Activated CD4-positive, CD25-positive, alpha-beta regulatory T cell (primary cell): ENCODE results near the gene CHEK2.
"Not testable (repeated sequence)": the region's sequence is repeated elsewhere in the genome, so short reads cannot be mapped to it uniquely, and the experiment has no call there.

Experiments used
- DNase-seq, 4 experiments: peaks; one replicate each; lab custom pipeline; 2025; lab: John Stamatoyannopoulos, UW

CHEK2 gene

GRCh38 chr22:28741785-28742561 is at the start of gene CHEK2, which contains the start of gene HSCB:
TSS of gene CHEK2 (minus strand) at chr22:28741820. CDS start at chr22:28734721, 7,099 bp downstream.
TSS of gene HSCB (plus strand) at chr22:28742039. CDS start at chr22:28742096, 57 bp downstream.
- DNase-seq = peak; percentile 90 to 95 (median 92)

- DNase-seq = no peak
Measured at GRCh38 chr22:28791124-28791523, 49.5 kb upstream of the CHEK2 start.

- DNase-seq = no peak
Measured at GRCh38 chr22:28788601-28789000, 47.0 kb upstream of the CHEK2 start.

DNA sequence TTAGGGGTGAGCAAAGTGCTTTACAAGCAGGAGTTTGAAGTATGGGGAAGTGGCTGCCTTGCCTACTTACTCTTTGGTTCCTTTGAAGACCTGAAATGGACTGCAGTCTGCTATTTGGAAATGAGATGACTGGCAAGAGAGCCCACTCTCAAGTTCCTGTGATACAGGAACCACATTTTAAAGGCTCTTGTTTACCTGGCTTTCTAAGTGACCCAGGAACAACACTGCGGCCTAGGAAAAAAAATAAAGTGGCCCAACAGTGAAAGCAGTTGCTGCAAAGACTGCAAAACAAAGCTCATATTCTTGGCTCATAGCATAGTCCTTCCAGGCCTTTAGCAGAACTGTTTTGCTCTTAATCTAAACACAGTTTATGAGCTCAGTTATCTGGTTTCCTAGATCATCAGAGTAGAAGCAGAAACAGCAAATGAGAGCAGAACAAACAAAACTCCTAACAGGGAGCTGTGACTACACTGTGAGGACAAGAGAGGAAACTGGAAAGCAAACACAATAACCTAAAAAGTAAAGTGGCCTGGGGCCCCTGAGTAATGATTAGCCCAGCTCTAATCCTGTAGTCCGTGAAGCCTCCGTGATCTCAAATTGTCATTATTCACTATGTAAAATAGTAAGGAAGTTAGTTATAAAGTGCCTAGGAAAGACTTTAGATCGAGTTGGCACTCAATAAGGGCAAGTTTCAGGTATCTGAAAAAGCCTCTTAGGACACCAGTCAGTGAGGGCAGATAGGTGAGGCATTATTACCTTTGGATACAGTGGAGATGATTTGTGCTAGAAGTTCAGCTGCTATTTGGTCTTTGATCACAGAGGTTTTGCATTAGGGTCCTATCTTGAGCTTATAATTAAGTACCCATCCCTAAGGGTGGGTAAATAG is 42.4 kb upstream of the CHEK2 start:
- DNase-seq = no peak

DNA sequence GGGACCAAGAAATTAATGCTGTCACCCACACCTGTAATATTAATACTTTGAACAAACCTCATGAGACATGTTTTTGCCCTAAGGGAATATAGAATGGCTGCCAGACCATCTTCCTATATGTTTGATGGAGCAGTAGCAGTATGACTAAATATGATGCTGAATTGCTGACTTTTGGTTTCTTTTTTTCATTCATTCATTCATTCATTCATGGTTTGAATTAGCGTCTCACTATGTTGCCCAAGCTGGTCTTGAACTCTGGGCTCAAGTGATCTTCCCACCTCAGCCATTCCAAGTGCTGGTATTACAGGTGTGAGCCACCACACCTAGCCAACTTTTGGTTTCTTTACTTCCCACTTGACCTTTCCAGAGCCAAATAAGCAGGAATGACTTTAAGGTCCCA is 38.7 kb upstream of the CHEK2 start:
- no peak for DNase-seq

- no peak for DNase-seq
Measured at GRCh38 chr22:28779833-28780232, 38.2 kb upstream of the CHEK2 start.

DNA sequence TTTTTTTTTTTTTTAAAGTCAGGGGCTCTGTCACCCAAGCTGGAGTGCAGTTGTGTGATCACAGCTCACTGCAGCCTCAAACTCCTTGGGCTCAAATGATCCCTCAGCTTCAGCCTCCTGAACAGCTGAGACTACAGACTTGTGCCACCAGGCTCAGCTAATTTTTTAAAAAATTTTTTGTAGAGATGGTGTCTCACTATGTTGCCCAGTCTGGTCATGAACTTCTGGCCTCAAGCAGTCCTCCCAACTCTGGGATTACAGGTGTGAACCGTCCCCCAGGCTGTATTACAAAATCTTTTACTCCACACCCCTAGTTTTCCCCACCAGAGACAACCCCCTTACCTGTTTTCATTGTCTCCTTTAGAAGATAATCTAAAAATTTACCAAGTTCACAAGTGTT is 32.8 kb upstream of the CHEK2 start:
- DNase-seq = no peak

DNA sequence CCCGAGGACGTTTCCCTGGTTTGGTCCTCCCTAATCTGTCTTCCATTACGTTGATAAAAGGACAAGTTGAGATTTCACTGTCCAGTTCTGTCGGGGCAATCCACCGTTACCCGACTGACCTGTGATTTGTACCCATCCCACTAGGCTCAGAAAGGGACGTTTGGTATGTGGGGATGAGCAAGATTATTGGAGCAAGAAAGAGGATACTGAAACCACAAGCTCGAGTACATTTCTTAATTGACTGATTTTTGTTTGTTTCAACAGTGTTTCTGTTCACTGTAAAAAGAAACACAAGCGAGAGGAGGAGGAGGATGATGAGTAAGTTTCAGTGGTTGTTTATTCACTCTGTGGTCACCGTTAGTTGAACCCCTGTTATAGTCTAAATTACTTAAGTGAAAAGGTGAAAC is 31.8 kb upstream of the CHEK2 start:
- DNase-seq = no peak

GRCh38 chr22:28772633-28773460 is 31.2 kb upstream of the CHEK2 start, which contains the start of gene CCDC117:
TSS of gene CCDC117 (plus strand) at chr22:28772695. CDS start at chr22:28772850, 155 bp downstream.
- DNase-seq = peak; percentile 77 to 87 (median 82)

DNA sequence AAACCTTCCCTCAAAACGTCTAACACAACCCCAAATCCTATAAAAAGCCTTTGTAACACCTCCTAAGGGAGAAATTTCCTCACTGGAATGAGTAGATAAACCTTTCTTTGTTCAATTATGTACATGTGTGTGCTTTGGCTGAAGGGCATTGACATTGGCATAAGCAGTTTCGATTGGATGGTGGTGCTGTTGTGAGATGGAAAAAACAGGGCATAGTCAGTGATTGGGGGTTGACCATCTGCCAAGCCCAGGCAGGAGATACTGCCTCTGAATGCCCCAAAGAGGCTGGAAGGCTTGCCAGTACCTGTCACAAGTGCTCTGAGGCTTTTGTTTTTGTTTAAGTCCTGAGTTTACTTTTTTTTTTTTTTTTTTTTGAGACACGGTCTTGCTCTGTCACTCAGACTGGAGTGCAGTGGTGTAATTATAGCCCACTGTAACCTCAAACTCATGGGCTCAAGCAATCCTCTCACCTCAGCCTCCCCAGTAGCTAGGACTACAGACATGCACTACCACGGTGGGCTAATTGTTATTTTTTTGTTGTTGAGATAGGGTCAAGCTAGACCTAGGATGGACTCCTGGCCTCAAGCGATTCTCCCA is 29.7 kb upstream of the CHEK2 start:
- DNase-seq = no peak

GRCh38 chr22:28769394-28770085 is 27.9 kb upstream of the CHEK2 start:
- no peak for DNase-seq

DNA sequence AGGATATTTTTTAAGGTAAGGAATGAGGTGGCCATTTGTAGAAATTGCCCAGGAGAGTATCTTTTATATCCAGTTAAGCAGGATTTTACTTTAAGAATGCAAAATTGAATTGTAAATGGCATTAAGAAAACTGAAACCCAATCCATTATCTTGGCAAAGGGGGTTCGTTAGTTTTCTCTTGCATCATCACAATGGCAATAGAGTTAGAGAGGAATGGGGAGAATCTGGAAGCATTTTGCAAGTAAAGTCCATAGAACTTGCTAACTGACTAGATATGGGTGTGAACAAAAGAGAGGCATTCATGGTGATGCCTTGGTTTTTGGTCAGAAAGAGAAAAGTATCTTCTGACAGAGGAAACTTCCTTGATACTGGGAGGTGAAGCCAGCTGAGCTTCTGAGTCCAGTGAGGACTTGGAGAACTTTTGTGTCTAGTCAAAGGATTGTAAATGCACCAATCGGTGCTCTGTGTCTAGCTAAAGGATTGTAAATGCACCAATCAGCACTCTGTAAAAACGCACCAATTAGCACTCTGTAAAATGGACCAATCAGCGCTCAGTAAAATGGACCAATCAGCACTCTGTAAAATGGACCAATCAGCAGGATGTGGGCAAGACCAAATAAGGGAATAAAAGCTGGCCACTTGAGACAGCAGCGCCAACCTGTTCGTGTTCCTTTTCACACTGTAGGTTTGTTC is 27.2 kb upstream of the CHEK2 start:
- DNase-seq = no peak

GRCh38 chr22:28766628-28767027 is 25.0 kb upstream of the CHEK2 start:
- DNase-seq = no peak

GRCh38 chr22:28762000-28762399 is 20.4 kb upstream of the CHEK2 start:
- not testable (repeated sequence) for DNase-seq

DNA sequence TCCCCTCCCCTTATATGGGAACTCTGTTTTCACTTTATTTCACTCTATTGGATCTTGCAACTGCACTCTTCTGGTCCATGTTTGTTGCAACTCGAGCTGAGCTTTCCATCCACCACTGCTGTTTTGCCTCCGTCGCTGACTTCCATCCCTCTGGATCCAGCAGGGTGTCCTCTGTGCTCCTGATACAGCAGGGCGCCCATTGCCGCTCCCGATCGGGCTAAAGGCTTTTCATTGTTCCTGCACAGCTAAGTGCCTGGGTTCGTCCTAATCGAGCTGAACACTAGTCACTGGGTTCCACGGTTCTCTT is 19.8 kb upstream of the CHEK2 start:
- no peak for DNase-seq

GRCh38 chr22:28759861-28760560 is 18.4 kb upstream of the CHEK2 start:
- DNase-seq = no peak

GRCh38 chr22:28754512-28754911 is 12.9 kb upstream of the CHEK2 start:
- not testable (repeated sequence) for DNase-seq

GRCh38 chr22:28750471-28750881 is 8.9 kb upstream of the CHEK2 start:
- no peak for DNase-seq

GRCh38 chr22:28743852-28744251 is 2.2 kb upstream of the CHEK2 start:
- DNase-seq = no peak

DNA sequence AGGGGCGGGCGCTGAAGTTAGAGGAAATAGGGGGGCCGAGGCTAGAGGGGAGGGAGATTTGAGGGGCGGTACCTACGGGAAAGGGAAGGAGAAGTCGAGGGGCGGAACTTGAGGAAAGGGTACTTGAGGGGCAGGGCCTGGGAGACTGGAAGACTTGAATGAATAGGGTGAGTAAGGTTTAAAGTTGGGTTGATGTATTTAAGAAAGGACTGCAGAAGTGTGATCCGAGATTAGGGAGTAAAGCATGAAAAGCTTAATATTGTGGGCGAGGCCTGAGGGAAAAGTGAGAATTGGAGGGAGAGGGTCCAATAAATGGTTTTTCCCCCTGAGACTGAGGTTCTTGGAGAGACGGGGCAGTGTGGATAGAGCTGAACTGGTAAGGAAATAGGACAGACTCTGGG is 942 bp upstream of the CHEK2 start:
- DNase-seq = no peak
